Measurements from ENCODE around the gene TUBB6. TPM values are rescaled to one million over a fixed set of nuclear protein-coding genes. Genes with fewer than 3 reads are reported as not detected.

Gene TUBB6
- polyA plus RNA-seq, 4 donors = 61.8 to 85.8 (median 65.9) TPM

DNA sequence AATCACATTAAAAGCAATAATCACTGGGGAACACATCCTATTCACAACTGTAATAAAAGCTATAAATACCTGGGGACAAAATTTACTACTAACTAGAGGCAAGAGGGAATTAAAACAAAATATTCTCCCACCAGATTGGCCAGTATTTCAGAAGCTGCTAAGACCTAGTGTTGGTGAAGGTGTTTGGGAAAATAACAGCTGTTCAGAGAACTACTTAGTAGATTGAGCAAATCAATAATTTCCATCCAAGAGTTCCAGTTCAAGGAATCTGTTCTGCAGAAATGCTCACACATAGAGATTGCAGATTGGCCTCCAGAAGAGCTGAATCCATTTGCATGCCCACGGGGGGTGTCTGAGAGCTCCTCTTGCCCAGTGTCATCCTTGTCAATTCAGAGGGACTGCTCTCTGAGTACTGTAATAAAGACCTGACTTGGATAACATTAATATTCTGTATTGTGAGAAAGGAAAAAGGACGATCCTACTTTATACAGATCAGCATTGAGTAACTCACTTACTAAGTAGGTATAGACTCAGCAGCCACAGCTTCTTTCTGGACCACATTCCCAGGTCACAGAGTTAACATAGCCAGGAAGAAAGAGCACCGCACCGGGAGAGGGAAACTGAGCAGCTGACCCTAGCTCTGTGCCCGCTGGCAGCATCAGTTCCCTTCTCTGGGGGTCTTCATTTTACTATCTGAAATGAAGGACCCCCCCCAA is 5.6 kb downstream of the TUBB6 start:
- no peak for DNase-seq (ENCODE audit: low read depth in 4 of 4, low spot score in 2 of 4)

- no peak for DNase-seq (ENCODE audit: low read depth in 4 of 4, low spot score in 2 of 4)
Observed at GRCh38 chr18:12314591-12315305, 6.7 kb downstream of the TUBB6 start.

DNA sequence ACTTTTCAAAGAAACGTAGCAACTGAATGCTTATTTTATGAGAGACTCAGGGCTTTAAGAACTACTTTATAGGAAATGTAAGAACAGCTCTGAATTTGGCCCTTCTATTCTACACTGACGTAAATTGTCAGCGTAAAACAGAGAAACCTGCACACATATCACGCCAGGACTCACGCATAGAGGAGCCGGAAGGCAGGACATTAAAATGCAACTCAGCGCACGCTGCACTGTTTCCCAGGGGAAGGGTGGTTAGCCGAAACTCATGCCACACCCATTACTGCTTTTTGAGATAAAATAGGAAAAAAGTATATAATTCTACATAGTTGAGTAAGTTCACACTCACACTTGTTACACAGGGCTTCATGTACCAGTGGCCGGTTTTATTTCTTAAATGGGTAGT is 7.4 kb downstream of the TUBB6 start:
- no peak for DNase-seq (ENCODE audit: low read depth in 4 of 4, low spot score in 2 of 4)

DNA sequence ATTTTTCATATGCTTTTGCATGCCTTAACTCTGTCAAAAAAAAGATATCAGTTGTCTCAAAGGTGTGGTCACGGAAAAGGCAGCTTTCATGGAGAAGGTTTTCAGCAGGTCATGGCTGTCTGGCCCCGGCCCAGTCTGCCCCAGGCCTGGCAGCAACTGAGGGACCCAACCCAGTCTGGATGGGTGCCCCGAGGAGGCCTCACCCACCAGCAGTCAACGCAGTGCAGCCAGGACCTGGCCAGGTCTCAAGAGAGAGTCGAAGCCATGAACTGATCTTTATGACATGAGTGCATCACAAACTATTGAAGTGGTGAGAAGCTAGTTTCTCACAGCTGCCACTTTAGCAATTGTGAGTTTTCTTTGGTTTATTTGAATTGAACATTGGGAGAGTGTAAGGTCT is 7.9 kb downstream of the TUBB6 start:
- DNase-seq (ENCODE audit: low read depth in 4 of 4, low spot score in 2 of 4) = no peak

GRCh38 chr18:12317664-12318333 is 9.8 kb downstream of the TUBB6 start:
- no peak for DNase-seq (ENCODE audit: low read depth in 4 of 4, low spot score in 2 of 4)

DNA sequence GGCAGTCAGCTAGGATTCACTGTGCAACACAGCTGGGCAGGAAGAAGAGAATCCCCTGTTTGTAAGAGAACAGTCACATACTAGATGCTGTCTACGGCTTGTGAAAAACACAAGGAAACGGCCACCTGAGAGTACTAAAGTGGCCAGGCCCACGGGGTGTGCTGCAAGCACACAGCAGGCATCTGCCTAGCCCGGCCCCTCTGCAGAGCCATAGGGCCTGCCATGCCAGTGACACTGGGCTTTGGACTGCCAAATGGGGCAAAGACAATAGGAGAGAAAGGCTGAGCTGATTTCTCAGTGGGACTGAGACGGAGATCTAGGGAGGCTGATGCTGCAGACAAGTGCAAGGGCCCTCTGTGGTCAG is 10.3 kb downstream of the TUBB6 start:
- DNase-seq (ENCODE audit: low read depth in 4 of 4, low spot score in 2 of 4) = no peak

DNA sequence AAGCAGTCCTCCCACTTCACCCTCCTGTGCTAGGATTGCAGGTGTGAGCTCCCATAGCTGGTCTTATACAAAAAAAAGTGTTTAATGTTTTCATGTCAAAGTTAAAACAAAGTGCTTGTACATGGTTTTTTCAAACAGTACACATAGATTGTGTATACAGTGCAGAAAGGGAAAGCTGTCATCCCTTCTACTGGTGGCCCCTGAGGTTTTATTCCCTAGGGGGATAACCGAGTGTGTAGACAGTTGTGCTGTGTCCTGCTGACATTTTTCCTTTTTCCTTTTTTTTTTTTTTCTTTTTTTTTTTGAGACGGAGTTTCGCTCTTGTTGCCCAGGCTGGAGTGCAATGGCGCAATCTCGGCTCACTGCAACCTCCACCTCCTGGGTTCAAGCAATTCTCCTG is 10.8 kb downstream of the TUBB6 start:
- no peak for DNase-seq (ENCODE audit: low read depth in 4 of 4, low spot score in 2 of 4)

DNA sequence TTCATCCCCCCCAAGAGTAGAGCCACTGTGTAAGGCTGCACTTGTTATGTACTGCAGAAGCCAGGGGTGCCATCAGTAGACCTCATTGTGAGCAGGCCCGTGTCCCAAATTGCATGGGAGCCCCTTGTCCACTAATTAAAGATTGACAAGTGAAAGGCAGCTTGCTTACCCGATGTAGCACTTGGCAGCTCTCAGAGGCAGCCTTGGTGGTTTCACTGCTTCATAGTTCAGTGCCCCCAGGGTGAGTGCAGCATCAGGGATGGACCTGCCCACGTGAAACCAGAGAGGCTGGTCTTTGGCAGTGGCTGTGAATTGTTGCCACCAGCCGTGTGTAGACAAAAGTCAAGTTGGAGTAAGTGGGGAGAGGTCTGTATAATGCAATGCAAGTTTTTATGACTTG is 13.3 kb downstream of the TUBB6 start:
- DNase-seq (ENCODE audit: low read depth in 4 of 4, low spot score in 2 of 4) = no peak

- no peak for DNase-seq (ENCODE audit: low read depth in 4 of 4, low spot score in 2 of 4)
Observed at GRCh38 chr18:12324991-12325725, 17.1 kb downstream of the TUBB6 start.

GRCh38 chr18:12325726-12326245 is 17.7 kb downstream of the TUBB6 start:
- no peak for DNase-seq (ENCODE audit: low read depth in 4 of 4, low spot score in 2 of 4)

DNA sequence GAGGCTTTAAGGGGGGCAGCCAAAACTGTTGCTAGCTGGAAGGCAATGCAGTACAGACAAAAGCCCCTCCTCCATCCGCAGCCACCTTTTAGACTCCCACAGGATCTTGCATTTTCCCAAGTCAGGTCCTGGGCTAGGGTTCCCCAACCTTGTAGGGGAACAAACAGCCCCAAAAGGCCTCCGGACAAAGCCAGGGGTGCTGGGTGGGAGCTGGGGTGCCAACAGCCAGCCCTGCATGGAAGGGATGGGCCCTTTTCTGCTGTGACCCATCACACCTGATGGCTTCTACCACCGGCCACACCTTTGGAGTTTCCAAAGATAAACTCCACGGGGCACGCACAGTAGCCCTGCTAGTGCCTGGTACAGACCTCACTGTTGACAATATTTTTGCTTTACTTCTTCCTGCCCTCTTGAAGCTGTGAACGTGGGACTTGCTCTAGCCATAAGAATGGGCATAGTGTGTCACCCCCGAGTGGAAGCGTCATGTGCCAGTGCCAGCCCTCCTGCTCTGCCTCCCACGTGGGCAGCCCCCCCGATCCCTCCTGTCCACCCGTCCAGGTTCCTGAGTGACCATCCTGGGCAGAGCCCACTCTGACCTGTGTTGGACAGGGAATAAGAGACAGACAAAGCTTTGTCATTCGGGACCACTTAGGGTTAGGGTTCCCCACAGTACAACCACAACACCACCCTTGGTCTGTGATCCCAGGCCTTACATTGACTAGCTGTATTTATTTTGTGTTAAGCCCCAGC is 18.8 kb downstream of the TUBB6 start:
- no peak for DNase-seq (ENCODE audit: low read depth in 4 of 4, low spot score in 2 of 4)

DNA sequence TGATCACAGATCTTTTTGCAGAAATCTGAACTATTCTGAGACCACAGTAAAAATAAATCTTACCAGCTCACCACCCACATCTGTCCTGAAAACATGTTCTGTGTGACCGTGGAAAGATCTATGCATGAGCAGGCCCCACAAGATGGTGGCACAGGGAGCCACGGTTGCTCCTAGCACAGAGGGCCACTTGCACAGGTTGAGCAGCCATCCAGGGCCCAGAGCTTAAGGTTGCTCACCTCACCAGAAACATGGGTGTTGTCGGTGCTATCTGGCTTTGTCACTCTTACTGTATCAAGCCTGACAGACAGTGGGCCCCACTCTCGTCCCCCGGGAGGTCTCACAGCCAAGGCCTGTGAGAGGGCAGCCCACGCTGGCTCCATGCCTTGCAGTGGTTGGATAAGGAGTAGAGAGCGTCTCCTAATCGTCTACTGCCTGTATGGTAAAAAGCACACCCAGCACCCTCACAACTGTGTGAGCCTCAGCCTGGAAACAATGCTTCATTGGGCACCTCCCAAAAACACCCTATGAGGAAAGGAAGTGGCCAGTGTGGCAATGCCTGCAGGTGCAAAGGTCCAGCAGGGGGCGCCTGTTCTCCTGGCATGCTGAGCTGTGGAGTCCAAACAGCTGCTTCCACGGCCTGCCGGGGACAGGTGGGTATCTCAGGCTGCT is 19.6 kb downstream of the TUBB6 start:
- DNase-seq (ENCODE audit: low read depth in 4 of 4, low spot score in 2 of 4) = no peak

- DNase-seq (ENCODE audit: low read depth in 4 of 4, low spot score in 2 of 4) = no peak
Observed at GRCh38 chr18:12328179-12328823, 20.3 kb downstream of the TUBB6 start.

DNA sequence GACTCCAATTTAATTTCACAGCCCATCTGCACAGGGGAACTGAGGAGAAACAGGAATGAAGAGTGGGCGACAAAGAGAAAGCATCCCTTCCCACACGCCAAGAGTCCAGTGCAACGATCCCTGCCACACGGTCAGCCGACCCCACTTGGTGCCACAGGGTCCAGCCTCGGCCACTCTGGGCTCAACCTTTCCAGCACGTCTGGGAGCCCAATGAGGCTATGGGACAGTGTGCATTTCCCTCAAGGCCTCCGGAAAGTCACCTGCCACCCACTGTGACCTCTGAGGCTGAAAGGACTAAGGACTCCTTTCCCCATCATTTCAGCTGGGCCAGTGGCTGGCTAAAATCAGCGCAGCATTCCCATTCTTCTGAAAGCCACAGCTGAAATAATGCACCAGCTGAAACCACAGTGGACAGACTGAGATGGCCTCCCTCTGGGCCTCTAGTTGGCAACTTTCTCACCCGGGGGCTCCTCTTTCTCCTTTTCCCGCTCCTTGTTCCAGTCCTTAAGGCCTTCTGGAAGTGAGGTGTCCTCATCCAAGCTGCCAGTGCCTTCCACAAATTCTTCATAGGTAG is 21.2 kb downstream of the TUBB6 start:
- no peak for DNase-seq (ENCODE audit: low read depth in 4 of 4, low spot score in 2 of 4)

GRCh38 chr18:12330766-12331165 is 22.7 kb downstream of the TUBB6 start:
- DNase-seq (ENCODE audit: low read depth in 4 of 4, low spot score in 2 of 4) = no peak

GRCh38 chr18:12333506-12334290 is 25.7 kb downstream of the TUBB6 start:
- no peak for DNase-seq (ENCODE audit: low read depth in 4 of 4, low spot score in 2 of 4)

GRCh38 chr18:12334366-12334808 is 26.3 kb downstream of the TUBB6 start:
- DNase-seq (ENCODE audit: low read depth in 4 of 4, low spot score in 2 of 4) = no peak

GRCh38 chr18:12334863-12335262 is 26.8 kb downstream of the TUBB6 start:
- DNase-seq (ENCODE audit: low read depth in 4 of 4, low spot score in 2 of 4) = no peak

All from left renal cortex interstitium (tissue), 4 donors.